K562 (cell line): ENCODE results near the gene CORO6. TPM values are rescaled to one million over a fixed set of nuclear protein-coding genes. Genes with fewer than 3 reads are reported as not detected.

Experiments used
- BACH1 ChIP-seq: fragments of 200-800 bp; sonication (Bioruptor generic); IDR thresholded peaks from 2 replicates; pipeline ENCODE4 v1.6.1; 2016; ENCODE audit warnings: missing genetic modification characterization, missing compliant biosample characterization
- CREM ChIP-seq: IDR thresholded peaks from 2 replicates; pipeline ENCODE4 v1.6.1; 2014; ENCODE audit warnings: antibody characterized with exemption, low read depth
- EGR1 ChIP-seq: fragments of 450-650 bp; conservative IDR thresholded peaks from 2 replicates; pipeline ENCODE4 v1.6.1; 2017; ENCODE audit warnings: mild to moderate bottlenecking
- GATAD2B ChIP-seq: fragments of 450-650 bp; IDR thresholded peaks from 2 replicates; pipeline ENCODE4 v1.6.1; 2017; ENCODE audit warnings: mild to moderate bottlenecking, borderline replicate concordance
- MAZ ChIP-seq, 2 experiments: fragments of 450-650 bp in 1 of 2; sonication (generic) in 1 of 2; formaldehyde crosslinking; IDR thresholded peaks in 1 of 2; conservative IDR thresholded peaks in 1 of 2; 2 replicates each; pipeline versions ENCODE4 v1.4.0 to v1.5.0; 2020; ENCODE audit warnings: mild to moderate bottlenecking in 1 of 2, missing genetic modification reagents in 1 of 2
- MBD2 ChIP-seq: sonication (generic); IDR thresholded peaks from 2 replicates; pipeline ENCODE4 v1.6.1; 2016; ENCODE audit warnings: low read depth, borderline replicate concordance
- PTRF ChIP-seq: fragments of 450-650 bp; IDR thresholded peaks from 2 replicates; pipeline ENCODE4 v1.6.1; 2016; ENCODE audit warnings: mild to moderate bottlenecking, missing genetic modification characterization, missing compliant biosample characterization
- RCOR1 ChIP-seq, 2 experiments: IDR thresholded peaks; 2 replicates each; pipeline ENCODE4 v1.6.1; 2012; ENCODE audit warnings: low read depth in 2 of 2, low read length in 2 of 2, borderline replicate concordance in 1 of 2, improper control_type of control experiment in 1 of 2
- SIX5 ChIP-seq, 2 experiments: IDR thresholded peaks; 2 replicates each; pipeline ENCODE4 v1.6.1; 2011; ENCODE audit warnings: low read length in 2 of 2, borderline replicate concordance in 1 of 2, low read depth in 1 of 2, mild to moderate bottlenecking in 1 of 2, moderate library complexity in 1 of 2; ENCODE audit not compliant: insufficient read depth in 1 of 2
- SPI1 ChIP-seq: IDR thresholded peaks from 2 replicates; pipeline ENCODE4 v1.6.1; 2011; ENCODE audit warnings: low read depth, low read length, control low read depth, borderline replicate concordance
- STAT5B ChIP-seq: fragments of 250-450 bp; sonication (Bioruptor Pico); IDR thresholded peaks from 2 replicates; pipeline ENCODE4 v1.8.0; 2021; ENCODE audit warnings: mild to moderate bottlenecking, inconsistent platforms
- ZNF561 ChIP-seq: fragments of 450-650 bp; formaldehyde crosslinking; conservative IDR thresholded peaks from 2 replicates; pipeline ENCODE4 v1.4.0; 2020; ENCODE audit warnings: mild to moderate bottlenecking, moderate library complexity
- polyA plus RNA-seq, 8 experiments: library from polyadenylated mRNA; depleted of rRNA in 4 of 8; stranded (reverse) in 5 of 8; unstranded in 3 of 8; fragments of >200 nt; fragmentation: Nextera tagmentation in 2 of 8; fragmentation: Illumina TruSeq in 1 of 8; extraction: Ambion mirVana in 2 of 8; extraction: Trizol in 1 of 8; gene quantifications; 2 replicates each; pipeline versions ENCODE4 v1.2.1 to v1.2.3, GENCODE V29; 2011 to 2014; ENCODE audit warnings: inconsistent platforms in 1 of 8, missing spikeins in 1 of 8
- total RNA-seq, 7 experiments: library from RNA; depleted of rRNA in 6 of 7; stranded (reverse); fragments of >200 nt in 6 of 7; fragmentation: Illumina TruSeq in 2 of 7; extraction: Trizol in 2 of 7; gene quantifications; 2 replicates each; pipeline versions ENCODE4 v1.2.1 to v1.2.3, GENCODE V29; 2011 to 2021; ENCODE audit warnings: low replicate concordance in 1 of 7
- TF ChIP-seq, protein P1 (sequence below): fragments of 250-450 bp; sonication (Bioruptor Pico); IDR thresholded peaks from 2 replicates; pipeline ENCODE4 v1.4.0; 2020
- TF ChIP-seq, protein P2 (sequence below): fragments of 200-800 bp; sonication (Bioruptor generic); IDR thresholded peaks from 2 replicates; pipeline ENCODE4 v1.6.1; 2017; ENCODE audit warnings: missing genetic modification characterization, missing compliant biosample characterization
- TF ChIP-seq, protein P3 (sequence below): fragments of 250-450 bp; sonication (Bioruptor Pico); IDR thresholded peaks from 2 replicates; pipeline ENCODE4 v1.4.0; 2020; ENCODE audit warnings: mild to moderate bottlenecking
- TF ChIP-seq, protein P4 (sequence below), 2 experiments: IDR thresholded peaks; 2 replicates each; pipeline ENCODE4 v1.6.1; 2011; ENCODE audit warnings: borderline replicate concordance in 1 of 2, control low read depth in 1 of 2, low read depth in 1 of 2, low read length in 1 of 2, mild to moderate bottlenecking in 1 of 2, mixed read lengths in 1 of 2, moderate library complexity in 1 of 2; ENCODE audit not compliant: insufficient read depth in 1 of 2, insufficient read length in 1 of 2, poor library complexity in 1 of 2, severe bottlenecking in 1 of 2; ENCODE audit errors: extremely low read depth in 1 of 2

The CORO6 gene
- total and polyA plus RNA-seq, 9 of the 15 experiments (the other 6 are each of a cell fraction or from before 2014, with no cell fraction given) = 0.04 to 11.9 (median 2.4) TPM

DNA sequence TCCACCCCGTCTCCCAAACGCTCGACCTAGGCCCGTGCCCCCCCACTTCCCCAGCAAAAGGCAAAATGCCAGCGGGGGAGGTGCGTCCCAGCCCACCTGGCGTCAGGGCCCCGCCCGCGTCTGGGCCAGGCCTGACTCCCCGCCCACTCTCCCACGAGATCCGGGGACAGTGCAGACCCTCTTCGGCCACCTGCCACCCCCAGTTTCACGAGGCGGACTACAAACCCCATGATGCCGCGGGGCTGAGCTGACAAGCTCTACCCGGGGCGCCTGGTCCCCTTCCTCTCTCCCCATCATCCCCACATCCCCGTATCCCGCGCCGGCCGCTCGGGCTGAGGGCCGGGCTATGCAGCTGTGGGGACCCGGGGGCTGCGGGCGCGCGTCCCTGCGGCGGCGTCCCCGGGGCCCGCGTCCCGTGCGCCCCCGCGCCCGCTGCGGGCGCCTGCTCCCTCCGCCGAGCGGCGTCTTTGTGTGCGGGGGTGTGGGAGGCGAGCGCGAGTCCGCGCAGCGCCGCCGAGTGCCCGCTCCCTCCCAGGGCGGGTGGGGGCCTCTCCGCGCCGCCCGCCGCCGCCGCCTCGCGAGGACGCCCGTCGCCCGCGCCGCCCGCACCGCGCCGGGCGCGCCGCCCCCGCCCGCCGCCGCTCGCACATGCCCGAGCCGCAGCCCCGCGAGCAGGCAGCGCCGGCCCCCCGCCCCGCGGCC, 29.7 kb downstream of the CORO6 start, which contains the start of gene ANKRD13B (continued):
- TF ChIP-seq, protein P1, sequence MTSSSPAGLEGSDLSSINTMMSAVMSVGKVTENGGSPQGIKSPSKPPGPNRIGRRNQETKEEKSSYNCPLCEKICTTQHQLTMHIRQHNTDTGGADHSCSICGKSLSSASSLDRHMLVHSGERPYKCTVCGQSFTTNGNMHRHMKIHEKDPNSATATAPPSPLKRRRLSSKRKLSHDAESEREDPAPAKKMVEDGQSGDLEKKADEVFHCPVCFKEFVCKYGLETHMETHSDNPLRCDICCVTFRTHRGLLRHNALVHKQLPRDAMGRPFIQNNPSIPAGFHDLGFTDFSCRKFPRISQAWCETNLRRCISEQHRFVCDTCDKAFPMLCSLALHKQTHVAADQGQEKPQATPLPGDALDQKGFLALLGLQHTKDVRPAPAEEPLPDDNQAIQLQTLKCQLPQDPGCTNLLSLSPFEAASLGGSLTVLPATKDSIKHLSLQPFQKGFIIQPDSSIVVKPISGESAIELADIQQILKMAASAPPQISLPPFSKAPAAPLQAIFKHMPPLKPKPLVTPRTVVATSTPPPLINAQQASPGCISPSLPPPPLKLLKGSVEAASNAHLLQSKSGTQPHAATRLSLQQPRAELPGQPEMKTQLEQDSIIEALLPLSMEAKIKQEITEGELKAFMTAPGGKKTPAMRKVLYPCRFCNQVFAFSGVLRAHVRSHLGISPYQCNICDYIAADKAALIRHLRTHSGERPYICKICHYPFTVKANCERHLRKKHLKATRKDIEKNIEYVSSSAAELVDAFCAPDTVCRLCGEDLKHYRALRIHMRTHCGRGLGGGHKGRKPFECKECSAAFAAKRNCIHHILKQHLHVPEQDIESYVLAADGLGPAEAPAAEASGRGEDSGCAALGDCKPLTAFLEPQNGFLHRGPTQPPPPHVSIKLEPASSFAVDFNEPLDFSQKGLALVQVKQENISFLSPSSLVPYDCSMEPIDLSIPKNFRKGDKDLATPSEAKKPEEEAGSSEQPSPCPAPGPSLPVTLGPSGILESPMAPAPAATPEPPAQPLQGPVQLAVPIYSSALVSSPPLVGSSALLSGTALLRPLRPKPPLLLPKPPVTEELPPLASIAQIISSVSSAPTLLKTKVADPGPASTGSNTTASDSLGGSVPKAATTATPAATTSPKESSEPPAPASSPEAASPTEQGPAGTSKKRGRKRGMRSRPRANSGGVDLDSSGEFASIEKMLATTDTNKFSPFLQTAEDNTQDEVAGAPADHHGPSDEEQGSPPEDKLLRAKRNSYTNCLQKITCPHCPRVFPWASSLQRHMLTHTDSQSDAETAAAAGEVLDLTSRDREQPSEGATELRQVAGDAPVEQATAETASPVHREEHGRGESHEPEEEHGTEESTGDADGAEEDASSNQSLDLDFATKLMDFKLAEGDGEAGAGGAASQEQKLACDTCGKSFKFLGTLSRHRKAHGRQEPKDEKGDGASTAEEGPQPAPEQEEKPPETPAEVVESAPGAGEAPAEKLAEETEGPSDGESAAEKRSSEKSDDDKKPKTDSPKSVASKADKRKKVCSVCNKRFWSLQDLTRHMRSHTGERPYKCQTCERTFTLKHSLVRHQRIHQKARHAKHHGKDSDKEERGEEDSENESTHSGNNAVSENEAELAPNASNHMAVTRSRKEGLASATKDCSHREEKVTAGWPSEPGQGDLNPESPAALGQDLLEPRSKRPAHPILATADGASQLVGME = 0 out of 2 replicates have a peak, but pooled peaks have one; percentile 24
- TF ChIP-seq SIX5 (IDR thresholded peaks at IDR 0.05; ENCODE audit: borderline replicate concordance in 1 of 2, insufficient read depth in 1 of 2, low read depth in 1 of 2, low read length in 2 of 2) (peak; percentile 28 to 53; a peak in 3 of 4 replicates), RCOR1 (IDR thresholded peaks at IDR 0.05; ENCODE audit: borderline replicate concordance in 1 of 2, low read depth in 2 of 2, low read length in 2 of 2) (peak in 1 of 2 experiments; percentile 45; a peak in 1 of 4 replicates), SPI1 (no peak), MBD2 (0 out of 2 replicates have a peak, but pooled peaks have one; percentile 24), EGR1 (peak; percentile 60), ZNF561 (no peak), BACH1 (tag) (no peak), GATAD2B (peak; percentile 60; the same call in 1 of the 2 replicates), STAT5B (CRISPR knock-in tag) (no peak), CREM (0 out of 2 replicates have a peak, but pooled peaks have one; percentile 26), MAZ (CRISPR knock-in tag; conservative IDR thresholded peaks at IDR 0.05 in 1 of 2, IDR thresholded peaks at IDR 0.05 in 1 of 2) (peak in 1 of 2 experiments; percentile 18; a peak in 1 of 4 replicates), PTRF (tag) (no peak)
- TF ChIP-seq, protein P2, sequence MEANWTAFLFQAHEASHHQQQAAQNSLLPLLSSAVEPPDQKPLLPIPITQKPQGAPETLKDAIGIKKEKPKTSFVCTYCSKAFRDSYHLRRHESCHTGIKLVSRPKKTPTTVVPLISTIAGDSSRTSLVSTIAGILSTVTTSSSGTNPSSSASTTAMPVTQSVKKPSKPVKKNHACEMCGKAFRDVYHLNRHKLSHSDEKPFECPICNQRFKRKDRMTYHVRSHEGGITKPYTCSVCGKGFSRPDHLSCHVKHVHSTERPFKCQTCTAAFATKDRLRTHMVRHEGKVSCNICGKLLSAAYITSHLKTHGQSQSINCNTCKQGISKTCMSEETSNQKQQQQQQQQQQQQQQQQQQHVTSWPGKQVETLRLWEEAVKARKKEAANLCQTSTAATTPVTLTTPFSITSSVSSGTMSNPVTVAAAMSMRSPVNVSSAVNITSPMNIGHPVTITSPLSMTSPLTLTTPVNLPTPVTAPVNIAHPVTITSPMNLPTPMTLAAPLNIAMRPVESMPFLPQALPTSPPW (CRISPR knock-in tag) = peak; percentile 46
- TF ChIP-seq, protein P3, sequence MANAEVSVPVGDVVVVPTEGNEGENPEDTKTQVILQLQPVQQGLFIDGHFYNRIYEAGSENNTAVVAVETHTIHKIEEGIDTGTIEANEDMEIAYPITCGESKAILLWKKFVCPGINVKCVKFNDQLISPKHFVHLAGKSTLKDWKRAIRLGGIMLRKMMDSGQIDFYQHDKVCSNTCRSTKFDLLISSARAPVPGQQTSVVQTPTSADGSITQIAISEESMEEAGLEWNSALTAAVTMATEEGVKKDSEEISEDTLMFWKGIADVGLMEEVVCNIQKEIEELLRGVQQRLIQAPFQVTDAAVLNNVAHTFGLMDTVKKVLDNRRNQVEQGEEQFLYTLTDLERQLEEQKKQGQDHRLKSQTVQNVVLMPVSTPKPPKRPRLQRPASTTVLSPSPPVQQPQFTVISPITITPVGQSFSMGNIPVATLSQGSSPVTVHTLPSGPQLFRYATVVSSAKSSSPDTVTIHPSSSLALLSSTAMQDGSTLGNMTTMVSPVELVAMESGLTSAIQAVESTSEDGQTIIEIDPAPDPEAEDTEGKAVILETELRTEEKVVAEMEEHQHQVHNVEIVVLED (CRISPR knock-in tag) = peak; percentile 46; the same call in 1 of the 2 replicates
- TF ChIP-seq, protein P4, sequence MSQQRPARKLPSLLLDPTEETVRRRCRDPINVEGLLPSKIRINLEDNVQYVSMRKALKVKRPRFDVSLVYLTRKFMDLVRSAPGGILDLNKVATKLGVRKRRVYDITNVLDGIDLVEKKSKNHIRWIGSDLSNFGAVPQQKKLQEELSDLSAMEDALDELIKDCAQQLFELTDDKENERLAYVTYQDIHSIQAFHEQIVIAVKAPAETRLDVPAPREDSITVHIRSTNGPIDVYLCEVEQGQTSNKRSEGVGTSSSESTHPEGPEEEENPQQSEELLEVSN (IDR thresholded peaks at IDR 0.05; ENCODE audit: borderline replicate concordance in 1 of 2, extremely low read depth in 1 of 2, insufficient read depth in 1 of 2, insufficient read length in 1 of 2, low read depth in 1 of 2, low read length in 1 of 2, poor library complexity in 1 of 2, severe bottlenecking in 1 of 2) = peak in 1 of 2 experiments; percentile 45
